Measurements from ENCODE around the gene FBXO8. TPM values are rescaled to one million over a fixed set of nuclear protein-coding genes. Genes with fewer than 3 reads are reported as not detected.

FBXO8 gene
- total RNA-seq, 4 donors from 2014 or later: 24.8 to 36.3 (median 30.2) TPM

- Histone ChIP-seq H3K27me3 (peaks cover 0 to 4% of the 10 kb centered on the region in 2 donors), H3K36me3 (no peaks in the 10 kb centered on the region), H3K4me3 (no peak overlapping the region), H3K9me3 (no peaks in the 10 kb centered on the region), H3K27ac (no peak overlapping the region), H3K4me1 (peaks cover 0 to 10% (median 0%) of the 10 kb centered on the region in 4 donors)
- no peak for DNase-seq
- TF ChIP-seq POLR2A (IDR thresholded peaks at IDR 0.05): no peak
- TF ChIP-seq, protein P1, sequence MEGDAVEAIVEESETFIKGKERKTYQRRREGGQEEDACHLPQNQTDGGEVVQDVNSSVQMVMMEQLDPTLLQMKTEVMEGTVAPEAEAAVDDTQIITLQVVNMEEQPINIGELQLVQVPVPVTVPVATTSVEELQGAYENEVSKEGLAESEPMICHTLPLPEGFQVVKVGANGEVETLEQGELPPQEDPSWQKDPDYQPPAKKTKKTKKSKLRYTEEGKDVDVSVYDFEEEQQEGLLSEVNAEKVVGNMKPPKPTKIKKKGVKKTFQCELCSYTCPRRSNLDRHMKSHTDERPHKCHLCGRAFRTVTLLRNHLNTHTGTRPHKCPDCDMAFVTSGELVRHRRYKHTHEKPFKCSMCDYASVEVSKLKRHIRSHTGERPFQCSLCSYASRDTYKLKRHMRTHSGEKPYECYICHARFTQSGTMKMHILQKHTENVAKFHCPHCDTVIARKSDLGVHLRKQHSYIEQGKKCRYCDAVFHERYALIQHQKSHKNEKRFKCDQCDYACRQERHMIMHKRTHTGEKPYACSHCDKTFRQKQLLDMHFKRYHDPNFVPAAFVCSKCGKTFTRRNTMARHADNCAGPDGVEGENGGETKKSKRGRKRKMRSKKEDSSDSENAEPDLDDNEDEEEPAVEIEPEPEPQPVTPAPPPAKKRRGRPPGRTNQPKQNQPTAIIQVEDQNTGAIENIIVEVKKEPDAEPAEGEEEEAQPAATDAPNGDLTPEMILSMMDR (IDR thresholded peaks at IDR 0.05): peak in 5 of 6 experiments; percentile 46 to 64 (median 59)
Observed at GRCh38 chr4:174222266-174222872, 61.1 kb downstream of the FBXO8 start.

- no peak for DNase-seq
- peak overlapping the region in 1 of 4 donors; percentile 17 for H3K4me3 ChIP-seq
- H3K4me1 ChIP-seq: peaks cover 0 to 31% (median 0%) of the 10 kb centered on the region in 4 donors
- H3K9me3 ChIP-seq: no peaks in the 10 kb centered on the region
- no peaks in the 10 kb centered on the region for H3K36me3 ChIP-seq
- TF ChIP-seq POLR2A (IDR thresholded peaks at IDR 0.05): no peak
- TF ChIP-seq, protein P1 (IDR thresholded peaks at IDR 0.05): no peak
- H3K27ac ChIP-seq: no peak overlapping the region
- peaks cover 0 to 27% of the 10 kb centered on the region in 2 donors for H3K27me3 ChIP-seq
Observed at GRCh38 chr4:174218127-174218790, 65.2 kb downstream of the FBXO8 start.

GRCh38 chr4:174217273-174218126 is 66.0 kb downstream of the FBXO8 start:
- no peaks in the 10 kb centered on the region for H3K9me3 ChIP-seq
- peak overlapping the region in 2 of 4 donors; percentile 17 to 31 for H3K4me3 ChIP-seq
- H3K27ac ChIP-seq: no peak overlapping the region
- peaks cover 0 to 31% (median 0%) of the 10 kb centered on the region in 4 donors for H3K4me1 ChIP-seq
- peaks cover 0 to 34% of the 10 kb centered on the region in 2 donors for H3K27me3 ChIP-seq
- TF ChIP-seq POLR2A (IDR thresholded peaks at IDR 0.05): no peak
- TF ChIP-seq, protein P1 (IDR thresholded peaks at IDR 0.05): no peak
- H3K36me3 ChIP-seq: no peaks in the 10 kb centered on the region
- no peak for DNase-seq

GRCh38 chr4:174216799-174217272 is 66.6 kb downstream of the FBXO8 start:
- H3K9me3 ChIP-seq: no peaks in the 10 kb centered on the region
- H3K27me3 ChIP-seq: peaks cover 0 to 38% of the 10 kb centered on the region in 2 donors
- H3K27ac ChIP-seq: no peak overlapping the region
- no peak for DNase-seq
- no peaks in the 10 kb centered on the region for H3K36me3 ChIP-seq
- H3K4me1 ChIP-seq: peaks cover 0 to 31% (median 0%) of the 10 kb centered on the region in 4 donors
- no peak overlapping the region for H3K4me3 ChIP-seq
- TF ChIP-seq, protein P1 (IDR thresholded peaks at IDR 0.05): no peak
- no peak for TF ChIP-seq POLR2A (IDR thresholded peaks at IDR 0.05)

DNA sequence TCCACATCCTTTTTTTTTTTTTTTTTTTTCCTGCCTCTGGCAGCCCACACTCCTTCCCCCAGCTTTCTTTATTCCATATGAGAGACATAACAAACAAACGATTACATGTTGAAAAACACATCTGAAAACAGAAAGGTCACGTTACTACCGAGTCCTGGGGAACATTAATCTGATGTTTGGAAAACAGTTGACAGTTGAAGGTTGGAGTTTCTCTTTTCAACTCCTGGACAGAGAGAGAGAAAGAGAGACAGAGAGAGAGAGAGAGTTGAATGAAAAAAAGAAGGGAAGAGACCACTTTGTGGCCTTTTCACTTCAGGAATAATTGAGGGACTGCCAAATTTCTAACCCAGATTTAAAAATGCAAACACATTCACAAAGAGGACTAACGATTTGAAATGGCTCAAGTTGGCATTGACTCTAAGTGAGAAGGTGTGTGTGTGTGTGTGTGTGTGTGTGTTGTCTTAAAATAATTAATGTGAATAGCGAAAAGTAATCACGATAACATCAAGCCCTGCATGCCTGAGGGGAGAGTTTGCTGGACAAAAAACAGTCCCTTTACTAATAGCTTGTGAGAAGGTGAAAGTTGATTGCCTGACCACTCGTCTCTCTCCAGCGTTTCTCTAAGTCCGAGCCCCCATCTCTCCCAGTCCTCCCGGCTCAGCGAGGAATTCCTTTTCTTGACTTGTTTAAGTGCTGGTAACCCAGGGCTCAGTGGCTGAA is 67.3 kb downstream of the FBXO8 start:
- Histone ChIP-seq H3K4me1 (peaks cover 0 to 31% (median 0%) of the 10 kb centered on the region in 4 donors), H3K27me3 (peaks cover 0 to 38% of the 10 kb centered on the region in 2 donors), H3K27ac (no peak overlapping the region)

More for the DNA sequence above, 67.3 kb downstream of the FBXO8 start:
- TF ChIP-seq POLR2A (IDR thresholded peaks at IDR 0.05): no peak
- TF ChIP-seq, protein P1 (IDR thresholded peaks at IDR 0.05): no peak
- Histone ChIP-seq H3K9me3 (no peaks in the 10 kb centered on the region), H3K36me3 (no peaks in the 10 kb centered on the region), H3K4me3 (no peak overlapping the region)
- DNase-seq: no peak
